SK-N-SH (cell line): ENCODE measurements around the gene MINDY2.
"Not testable (repeated sequence)": the region's sequence is repeated elsewhere in the genome, so short reads cannot be mapped to it uniquely, and the experiment has no call there.

Experiments
- CTCF ChIP-seq: fragments of 200-600 bp; sonication (generic); IDR thresholded peaks from 2 replicates; pipeline ENCODE4 v1.6.1; 2017; ENCODE audit warnings: antibody characterized with exemption, mild to moderate bottlenecking, moderate library complexity
- NFIC ChIP-seq: IDR thresholded peaks from 2 replicates; pipeline ENCODE4 v1.4.0; 2012; ENCODE audit warnings: borderline replicate concordance
- POLR2AphosphoS5 ChIP-seq: IDR thresholded peaks from 2 replicates; pipeline ENCODE4 v1.6.1; 2012; ENCODE audit warnings: low read depth, low read length
- TAF1 ChIP-seq: IDR thresholded peaks from 2 replicates; pipeline ENCODE4 v1.6.1; 2012; ENCODE audit warnings: low read depth, mild to moderate bottlenecking, low read length, moderate library complexity, borderline replicate concordance
- TCF12 ChIP-seq: IDR thresholded peaks from 2 replicates; pipeline ENCODE4 v1.4.0; 2012
- ZBTB33 ChIP-seq: IDR thresholded peaks from 2 replicates; pipeline ENCODE4 v1.4.0; 2012; ENCODE audit warnings: low read depth, borderline replicate concordance

- not testable (repeated sequence) for TF ChIP-seq CTCF, POLR2AphosphoS5, NFIC, TCF12, TAF1, ZBTB33
Observed at GRCh38 chr15:58833681-58834426, 62.8 kb downstream of the MINDY2 start.
